ENCODE data around the gene HAVCR1. TPM values are rescaled to one million over a fixed set of nuclear protein-coding genes. Genes with fewer than 3 reads are reported as not detected.
"Not testable (repeated sequence)": the region's sequence is repeated elsewhere in the genome, so short reads cannot be mapped to it uniquely, and the experiment has no call there.

HAVCR1 gene
- total and polyA plus RNA-seq, 2 of the 13 experiments (the other 11 are each of a cell fraction or from before 2014, with no cell fraction given), result 0.93 to 12.3 TPM

- TF ChIP-seq DPF2 (CRISPR knock-in tag; IDR thresholded peaks at IDR 0.05; ENCODE audit: borderline replicate concordance, low read depth), result peak; percentile 48; the same call in 1 of the 2 replicates
- peak; percentile 65; the same call in 1 of the 2 replicates for TF ChIP-seq YEATS4 (CRISPR knock-in tag; IDR thresholded peaks at IDR 0.05; ENCODE audit: borderline replicate concordance)
- TF ChIP-seq SMYD3 (CRISPR knock-in tag; IDR thresholded peaks at IDR 0.05), result peak; percentile 71; the same call in 1 of the 2 replicates
- TF ChIP-seq SAP130 (CRISPR knock-in tag; IDR thresholded peaks at IDR 0.05; ENCODE audit: low read depth), result peak; percentile 35; the same call in 1 of the 2 replicates
- 0 out of 2 replicates have a peak, but pooled peaks have one; percentile 27 for TF ChIP-seq ZNF543 (CRISPR knock-in tag; IDR thresholded peaks at IDR 0.05)
- peak; percentile 52; the same call in 1 of the 2 replicates for TF ChIP-seq ZNF430 (CRISPR knock-in tag; IDR thresholded peaks at IDR 0.05)
- TF ChIP-seq ZNF761 (CRISPR knock-in tag; conservative IDR thresholded peaks at IDR 0.05), result 0 out of 2 replicates have a peak, but pooled peaks have one; percentile 54
- TF ChIP-seq TARDBP (CRISPR knock-in tag; IDR thresholded peaks at IDR 0.05), result 0 out of 2 replicates have a peak, but pooled peaks have one; percentile 47
- peak; percentile 80 for TF ChIP-seq FOXP4 (CRISPR knock-in tag; IDR thresholded peaks at IDR 0.05)
- 0 out of 2 replicates have a peak, but pooled peaks have one; percentile 46 for TF ChIP-seq ZNF224 (CRISPR knock-in tag; IDR thresholded peaks at IDR 0.05)
- peak; percentile 15; the same call in 1 of the 2 replicates for TF ChIP-seq ERF (CRISPR knock-in tag; IDR thresholded peaks at IDR 0.05)
- TF ChIP-seq LCORL (IDR thresholded peaks at IDR 0.05), result not testable (repeated sequence)
- peak; percentile 44; the same call in 1 of the 2 replicates for TF ChIP-seq LCORL (CRISPR knock-in tag; IDR thresholded peaks at IDR 0.05)
- peak; percentile 23 for TF ChIP-seq ZNF687 (CRISPR knock-in tag; IDR thresholded peaks at IDR 0.05)
- TF ChIP-seq, protein P1, sequence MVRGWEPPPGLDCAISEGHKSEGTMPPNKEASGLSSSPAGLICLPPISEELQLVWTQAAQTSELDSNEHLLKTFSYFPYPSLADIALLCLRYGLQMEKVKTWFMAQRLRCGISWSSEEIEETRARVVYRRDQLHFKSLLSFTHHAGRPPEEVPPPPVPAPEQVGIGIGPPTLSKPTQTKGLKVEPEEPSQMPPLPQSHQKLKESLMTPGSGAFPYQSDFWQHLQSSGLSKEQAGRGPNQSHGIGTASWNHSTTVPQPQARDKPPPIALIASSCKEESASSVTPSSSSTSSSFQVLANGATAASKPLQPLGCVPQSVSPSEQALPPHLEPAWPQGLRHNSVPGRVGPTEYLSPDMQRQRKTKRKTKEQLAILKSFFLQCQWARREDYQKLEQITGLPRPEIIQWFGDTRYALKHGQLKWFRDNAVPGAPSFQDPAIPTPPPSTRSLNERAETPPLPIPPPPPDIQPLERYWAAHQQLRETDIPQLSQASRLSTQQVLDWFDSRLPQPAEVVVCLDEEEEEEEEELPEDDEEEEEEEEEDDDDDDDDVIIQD (CRISPR knock-in tag; IDR thresholded peaks at IDR 0.05; ENCODE audit: low read depth), result peak; percentile 8; the same call in 1 of the 2 replicates
- 0 out of 2 replicates have a peak, but pooled peaks have one; percentile 43 for TF ChIP-seq MXD4 (CRISPR knock-in tag; IDR thresholded peaks at IDR 0.05)
- TF ChIP-seq KDM6A (CRISPR knock-in tag; IDR thresholded peaks at IDR 0.05; ENCODE audit: low read depth), result 0 out of 2 replicates have a peak, but pooled peaks have one; percentile 10
- TF ChIP-seq ZFX (CRISPR knock-in tag; IDR thresholded peaks at IDR 0.05; ENCODE audit: low read depth), result peak; percentile 49; the same call in 1 of the 2 replicates
- TF ChIP-seq PPARG (CRISPR knock-in tag; conservative IDR thresholded peaks at IDR 0.05), result peak; percentile 61; the same call in 1 of the 2 replicates
- peak; percentile 63 for TF ChIP-seq PITX1 (CRISPR knock-in tag; IDR thresholded peaks at IDR 0.05)
- TF ChIP-seq RBFOX2 (IDR thresholded peaks at IDR 0.05; ENCODE audit: low read depth, low read length), result 0 out of 2 replicates have a peak, but pooled peaks have one; percentile 15
- peak; percentile 70; the same call in 1 of the 2 replicates for TF ChIP-seq PHF21A (CRISPR knock-in tag; IDR thresholded peaks at IDR 0.05)
Measured at GRCh38 chr5:157034106-157035072, 24.5 kb downstream of the HAVCR1 start (continued).
